Measurements from ENCODE around the gene PRELP.

PRELP gene

DNA sequence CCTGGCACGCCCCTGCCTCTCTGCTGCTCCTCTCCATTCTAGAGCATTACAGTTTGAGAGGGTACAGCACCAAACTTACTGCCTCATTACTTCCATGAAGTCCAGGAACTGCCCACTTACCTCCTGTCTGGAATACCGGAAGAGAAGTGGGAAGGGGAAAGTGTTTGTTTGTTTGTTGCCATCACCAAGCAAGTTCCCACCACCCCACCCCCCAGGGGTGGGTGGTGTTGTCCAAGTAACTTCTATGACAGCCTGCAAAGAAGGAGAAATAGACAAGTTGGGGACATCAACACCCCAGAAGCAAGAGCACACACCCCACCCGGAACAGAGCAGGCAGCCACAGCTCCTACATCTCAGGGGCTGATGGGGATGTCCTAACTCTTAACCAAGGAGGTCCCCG, 36.3 kb downstream of the PRELP start:
- no peak for TF ChIP-seq TAF1 (IDR thresholded peaks at IDR 0.05; ENCODE audit: low read depth)
- no peak for TF ChIP-seq YY1 (IDR thresholded peaks at IDR 0.05; ENCODE audit: low read depth)
- no peak for TF ChIP-seq EGR1 (IDR thresholded peaks at IDR 0.05)
- TF ChIP-seq CREB1 (IDR thresholded peaks at IDR 0.05; ENCODE audit: low read depth) = no peak
- TF ChIP-seq RAD21 (IDR thresholded peaks at IDR 0.05; ENCODE audit: low read depth) = no peak
- no peak for TF ChIP-seq CEBPB (IDR thresholded peaks at IDR 0.05)
- no peak for TF ChIP-seq FOXM1 (IDR thresholded peaks at IDR 0.05; ENCODE audit: borderline replicate concordance, low read depth)
- TF ChIP-seq TCF12 (IDR thresholded peaks at IDR 0.05; ENCODE audit: low read depth) = no peak
- no peak for TF ChIP-seq USF1 (IDR thresholded peaks at IDR 0.05)
- TF ChIP-seq TEAD4 (IDR thresholded peaks at IDR 0.05) = no peak
- TF ChIP-seq NFIC (IDR thresholded peaks at IDR 0.05) = no peak
- no peak for TF ChIP-seq MAX (IDR thresholded peaks at IDR 0.05)
- TF ChIP-seq REST (IDR thresholded peaks at IDR 0.05; ENCODE audit: low read depth) = no peak
- TF ChIP-seq ZBTB7A (IDR thresholded peaks at IDR 0.05; ENCODE audit: low read depth) = no peak
- no peak for TF ChIP-seq EP300 (IDR thresholded peaks at IDR 0.05; ENCODE audit: borderline replicate concordance)

GRCh38 chr1:203512517-203512847, 36.9 kb downstream of the PRELP start:
- no peak for TF ChIP-seq MAX (IDR thresholded peaks at IDR 0.05)
- TF ChIP-seq USF1 (IDR thresholded peaks at IDR 0.05) = no peak
- TF ChIP-seq EP300 (IDR thresholded peaks at IDR 0.05; ENCODE audit: borderline replicate concordance) = no peak

DNA sequence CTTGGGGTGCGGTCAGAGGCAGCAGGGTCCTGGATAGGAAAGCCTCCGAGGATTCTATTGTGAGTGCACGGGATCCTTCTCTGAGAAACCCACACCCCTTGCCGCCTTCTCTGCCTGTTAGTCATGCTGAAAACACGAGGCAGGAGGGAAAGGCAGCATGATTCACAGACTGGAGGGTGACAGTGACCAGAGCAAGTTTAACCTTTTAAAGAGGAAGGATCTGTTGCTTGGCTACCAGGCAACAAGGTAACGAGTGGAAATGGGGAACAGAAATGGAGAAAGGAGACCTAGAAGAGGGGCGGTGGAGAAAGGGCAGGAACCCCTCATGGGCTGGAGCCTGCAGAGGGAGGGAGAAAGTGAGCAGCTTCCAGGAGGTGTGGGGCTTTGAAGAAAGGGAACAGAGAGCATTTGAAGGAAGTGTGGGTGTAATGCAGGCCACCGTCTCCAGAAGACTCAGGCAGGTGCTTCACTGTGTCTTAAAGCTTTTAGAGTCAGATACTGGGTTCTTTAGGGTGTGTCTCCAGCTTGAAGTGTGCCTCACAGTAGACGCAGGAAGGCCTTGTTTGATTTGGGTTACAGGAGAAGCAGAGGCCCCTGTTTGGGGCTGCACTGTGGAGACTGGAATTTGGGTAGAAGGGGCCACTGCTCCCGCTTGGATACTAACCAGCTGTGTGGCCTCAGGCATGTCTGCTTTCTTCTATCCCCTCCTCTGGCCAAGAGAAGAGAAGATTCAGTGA, 37.4 kb downstream of the PRELP start:
- TF ChIP-seq TCF12 (IDR thresholded peaks at IDR 0.05; ENCODE audit: low read depth) = peak; percentile 66; the same call in 1 of the 2 replicates
- peak; percentile 30; the same call in 1 of the 2 replicates for TF ChIP-seq YY1 (IDR thresholded peaks at IDR 0.05; ENCODE audit: low read depth)
- TF ChIP-seq TEAD4 (IDR thresholded peaks at IDR 0.05) = peak; percentile 54; the same call in 1 of the 2 replicates
- peak; percentile 61; the same call in 1 of the 2 replicates for TF ChIP-seq EP300 (IDR thresholded peaks at IDR 0.05; ENCODE audit: borderline replicate concordance)
- peak; percentile 98 for TF ChIP-seq MAX (IDR thresholded peaks at IDR 0.05)
- no peak for TF ChIP-seq FOXM1 (IDR thresholded peaks at IDR 0.05; ENCODE audit: borderline replicate concordance, low read depth)
- no peak for TF ChIP-seq REST (IDR thresholded peaks at IDR 0.05; ENCODE audit: low read depth)
- TF ChIP-seq CEBPB (IDR thresholded peaks at IDR 0.05) = no peak

DNA sequence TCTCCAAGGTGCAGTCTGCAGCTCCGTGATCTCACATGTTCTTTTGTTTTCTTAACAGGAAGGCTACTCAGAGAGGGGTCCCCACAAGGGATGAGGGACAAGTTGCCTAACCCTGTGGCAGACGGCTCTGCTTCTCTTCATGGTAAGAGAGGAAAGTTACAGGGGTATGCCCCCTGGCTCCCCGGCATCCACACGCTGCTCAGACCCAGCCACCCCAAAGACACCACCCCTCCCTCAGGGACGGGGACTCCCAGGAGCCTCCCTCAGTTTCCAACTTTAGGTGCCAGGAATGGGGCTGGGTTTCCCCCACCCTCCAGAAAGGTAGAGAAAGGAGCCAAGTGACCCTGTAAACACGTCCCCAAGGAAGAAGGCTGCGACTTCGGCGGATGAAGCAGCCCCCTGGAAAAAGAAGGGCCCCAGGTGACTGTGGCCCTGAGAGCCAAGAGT, 38.0 kb downstream of the PRELP start:
- TF ChIP-seq ZBTB7A (IDR thresholded peaks at IDR 0.05; ENCODE audit: low read depth) (no peak), FOXM1 (IDR thresholded peaks at IDR 0.05; ENCODE audit: borderline replicate concordance, low read depth) (no peak)

- TF ChIP-seq ZBTB7A (IDR thresholded peaks at IDR 0.05; ENCODE audit: low read depth) (no peak), CREB1 (IDR thresholded peaks at IDR 0.05; ENCODE audit: low read depth) (no peak), TCF12 (IDR thresholded peaks at IDR 0.05; ENCODE audit: low read depth) (no peak), RAD21 (IDR thresholded peaks at IDR 0.05; ENCODE audit: low read depth) (no peak), USF1 (IDR thresholded peaks at IDR 0.05) (no peak), NFIC (IDR thresholded peaks at IDR 0.05) (no peak), REST (IDR thresholded peaks at IDR 0.05; ENCODE audit: low read depth) (no peak), TEAD4 (IDR thresholded peaks at IDR 0.05) (no peak), EP300 (IDR thresholded peaks at IDR 0.05; ENCODE audit: borderline replicate concordance) (no peak), EGR1 (IDR thresholded peaks at IDR 0.05) (no peak), FOXM1 (IDR thresholded peaks at IDR 0.05; ENCODE audit: borderline replicate concordance, low read depth) (no peak), TAF1 (IDR thresholded peaks at IDR 0.05; ENCODE audit: low read depth) (no peak), YY1 (IDR thresholded peaks at IDR 0.05; ENCODE audit: low read depth) (no peak), MAX (IDR thresholded peaks at IDR 0.05) (no peak), CEBPB (IDR thresholded peaks at IDR 0.05) (no peak)
Measured at GRCh38 chr1:203516184-203516583, 40.6 kb downstream of the PRELP start.

Data from Ishikawa (cell line).